Gastrocnemius medialis (tissue), 4 donors: ENCODE measurements around the gene BPGM. TPM values are rescaled to one million over a fixed set of nuclear protein-coding genes. Genes with fewer than 3 reads are reported as not detected.
A peak's percentile ranks its signal among the peaks of the same experiment; 100 is the strongest.

ENCODE experiments used
- ATAC-seq, 2 donors: fragments of 150-250 bp; one replicate each; pipeline ENCODE4 v1.9.1; 2016
- DNase-seq, 2 donors: peaks; one replicate each; pipeline ENCODE4 v3.0.0-alpha.2; 2019
- H3K27ac ChIP-seq, 4 donors: fragments of 200-600 bp; sonication (generic); 1 replicate in 1 of 4; 2 replicates in 3 of 4; pipeline ENCODE4 v1.5.1; 2016 to 2018; ENCODE audit warnings: mild to moderate bottlenecking in 2 of 4, moderate library complexity in 1 of 4
- H3K27me3 ChIP-seq, 3 donors: fragments of 200-600 bp; sonication (generic) in 2 of 3; 1 replicate in 1 of 3; 2 replicates in 2 of 3; pipeline versions ENCODE4 v1.5.1 to v1.6.0; 2016 to 2019; ENCODE audit warnings: mild to moderate bottlenecking in 1 of 3, moderate library complexity in 1 of 3
- H3K36me3 ChIP-seq, 2 donors: fragments of 200-600 bp; sonication (generic) in 1 of 2; one replicate each; pipeline ENCODE4 v1.5.1; 2017 to 2018
- H3K4me1 ChIP-seq, 2 donors: fragments of 200-600 bp; sonication (generic) in 1 of 2; one replicate each; pipeline ENCODE4 v1.5.1; 2016 to 2017; ENCODE audit warnings: mild to moderate bottlenecking in 2 of 2
- H3K4me3 ChIP-seq, 4 donors: fragments of 200-600 bp; sonication (generic) in 3 of 4; 1 replicate in 1 of 4; 2 replicates in 3 of 4; pipeline ENCODE4 v1.5.1; 2016 to 2019; ENCODE audit warnings: mild to moderate bottlenecking in 2 of 4
- H3K9me3 ChIP-seq, 3 donors: fragments of 200-600 bp; sonication (generic) in 2 of 3; 1 replicate in 1 of 3; 2 replicates in 2 of 3; pipeline ENCODE4 v1.5.1; 2016 to 2019
- CTCF ChIP-seq, 5 experiments: fragments of 450-650 bp in 3 of 5; fragments of 200-600 bp in 2 of 5; sonication (generic) in 2 of 5; IDR thresholded peaks in 4 of 5; conservative IDR thresholded peaks in 1 of 5; 1 replicate in 4 of 5; 2 replicates in 1 of 5; pipeline ENCODE4 v1.5.1; 2016 to 2019; ENCODE audit warnings: antibody characterized with exemption in 5 of 5, mild to moderate bottlenecking in 3 of 5, moderate library complexity in 3 of 5
- POLR2A ChIP-seq, 2 donors: fragments of 450-650 bp; IDR thresholded peaks; one replicate each; pipeline ENCODE4 v1.6.1; 2017; ENCODE audit warnings: antibody characterized with exemption in 2 of 2, mild to moderate bottlenecking in 2 of 2, moderate library complexity in 2 of 2
- in situ Hi-C, 4 donors: fragments of 200-750 bp; cut with MboI; loops; one replicate each; pipeline versions ENCODE4 v1.15.0 to v1.8.0; 2017; ENCODE audit warnings: low sequenced_read_pairs in 4 of 4
- intact Hi-C: fragments of 100-400 bp; cut with DNase I; formaldehyde crosslinking; loops from one replicate; pipeline ENCODE4 v1.15.1; 2023; ENCODE audit warnings: low total_unique reads
- total RNA-seq, 4 donors: library from RNA; depleted of rRNA; stranded (reverse); fragments of >200 nt; gene quantifications; one replicate each; pipeline versions ENCODE4 v1.1.0 to v1.2.3, GENCODE V29; 2016

BPGM gene
- 10 to 100 TPM; 11.3 to 24.5 (median 13.6) TPM for total RNA-seq

DNA sequence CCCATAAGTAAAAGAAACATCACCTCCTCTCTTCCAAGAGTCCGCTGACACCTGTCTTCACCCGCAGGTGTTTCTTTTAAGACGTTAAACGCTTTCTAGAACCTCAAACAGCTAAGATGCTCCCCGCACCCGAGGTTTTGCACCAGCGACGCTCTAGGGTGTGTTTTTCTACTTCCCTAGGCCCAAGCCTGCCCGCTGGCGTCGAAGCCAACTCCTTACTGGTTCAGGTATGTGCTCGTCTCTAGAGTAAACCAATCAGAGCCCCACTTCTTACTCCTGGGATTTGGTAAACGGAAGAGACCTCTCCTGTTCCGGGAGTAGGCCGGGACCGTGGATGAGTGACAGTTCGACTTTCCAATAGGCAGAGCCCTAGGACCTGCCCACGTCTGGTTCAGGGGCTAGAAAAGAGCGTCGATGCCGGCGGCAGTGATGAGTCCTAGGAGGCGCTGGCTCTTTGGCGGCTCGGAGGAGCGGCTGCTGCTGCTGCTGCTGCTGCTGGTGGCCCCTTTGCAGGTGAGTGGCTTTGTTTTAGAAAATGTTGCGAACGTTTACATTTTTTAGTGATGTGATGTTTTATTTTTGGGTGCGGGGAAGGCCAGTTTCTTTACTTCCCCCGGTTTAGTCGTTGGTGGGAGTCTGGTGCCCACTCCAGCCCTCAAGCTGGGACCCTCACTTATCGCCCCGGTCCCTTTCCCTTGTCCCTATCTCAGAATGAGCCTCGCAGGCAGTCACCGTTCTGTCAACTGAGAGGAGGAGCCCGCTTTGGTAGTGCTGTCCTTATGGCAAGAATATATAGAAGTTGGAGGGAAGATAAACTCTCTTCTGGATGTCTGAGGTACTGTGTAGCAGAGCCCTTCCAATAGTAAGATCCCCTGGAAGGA, at the start of gene BPGM:
BPGM (plus strand) TSS at position 429 of the 881 bp plus-strand sequence. CDS start 14,655 bp downstream, outside the sequence.
- Histone ChIP-seq H3K4me1 (peaks cover 17 to 20% of the 10 kb centered on the region in 2 donors), H3K36me3 (no peaks in the 10 kb centered on the region), H3K9me3 (no peaks in the 10 kb centered on the region), H3K27me3 (no peaks in the 10 kb centered on the region), H3K27ac (peak within 1 kb of the TSS; percentile 81 to 89 (median 85)), H3K4me3 (peak within 1 kb of the TSS; percentile 61 to 85 (median 76))
- intact Hi-C loops: loop anchor here (1.0 to 10.0 kb wide), 5 partner anchors 99 to 908 kb away; partner anchors contain the start of genes AKR1B1, AKR1B15, NUP205 and WDR91
- peak in 1 of 5 experiments; percentile 10 for TF ChIP-seq CTCF (IDR thresholded peaks at IDR 0.05 in 4 of 5, conservative IDR thresholded peaks at IDR 0.05 in 1 of 5)
- peak; percentile 89 to 98 for TF ChIP-seq POLR2A (IDR thresholded peaks at IDR 0.05)
- ATAC-seq (peak; percentile 100), DNase-seq (peak; percentile 98 to 99)
- in situ Hi-C loops: no loop called here

GRCh38 chr7:134599371-134599770, 47.3 kb upstream of the BPGM start:
- Histone ChIP-seq H3K4me3 (no peak overlapping the region), H3K36me3 (no peaks in the 10 kb centered on the region), H3K27me3 (no peaks in the 10 kb centered on the region), H3K27ac (no peak overlapping the region), H3K9me3 (no peaks in the 10 kb centered on the region), H3K4me1 (peaks cover 0 to 1% of the 10 kb centered on the region in 2 donors)
- in situ Hi-C loops: no loop called here
- ATAC-seq (no peak), DNase-seq (no peak)
- intact Hi-C loops: no loop called here
- TF ChIP-seq POLR2A (IDR thresholded peaks at IDR 0.05) (no peak), CTCF (IDR thresholded peaks at IDR 0.05 in 4 of 5, conservative IDR thresholded peaks at IDR 0.05 in 1 of 5) (no peak)

- H3K36me3 ChIP-seq: no peaks in the 10 kb centered on the region
- no peak for TF ChIP-seq CTCF (IDR thresholded peaks at IDR 0.05 in 4 of 5, conservative IDR thresholded peaks at IDR 0.05 in 1 of 5)
- TF ChIP-seq POLR2A (IDR thresholded peaks at IDR 0.05): no peak
- intact Hi-C loops (no loop called here), in situ Hi-C loops (loop anchor here in 3 of 4 donors (5.0 to 25.0 kb wide), 5 partner anchors 49 to 169 kb away; no protein-coding TSS in a partner anchor)
- ATAC-seq (no peak), DNase-seq (no peak)
- H3K4me1 ChIP-seq: no peaks in the 10 kb centered on the region
- H3K27me3 ChIP-seq: no peaks in the 10 kb centered on the region
- H3K27ac ChIP-seq: no peak overlapping the region
- no peak overlapping the region for H3K4me3 ChIP-seq
- no peaks in the 10 kb centered on the region for H3K9me3 ChIP-seq
These were observed 45.2 kb upstream of the BPGM start for GRCh38 chr7:134601459-134601858.

GRCh38 chr7:134602881-134603451, 43.7 kb upstream of the BPGM start:
- Histone ChIP-seq H3K27me3 (no peaks in the 10 kb centered on the region), H3K27ac (peak overlapping the region in 2 of 4 donors; percentile 31 to 39), H3K4me1 (no peaks in the 10 kb centered on the region), H3K36me3 (no peaks in the 10 kb centered on the region), H3K9me3 (no peaks in the 10 kb centered on the region), H3K4me3 (peak overlapping the region; percentile 4 to 32 (median 12))
- ATAC-seq (peak in 1 of 2 donors; percentile 10), DNase-seq (no peak)
- TF ChIP-seq CTCF (IDR thresholded peaks at IDR 0.05 in 4 of 5, conservative IDR thresholded peaks at IDR 0.05 in 1 of 5) (no peak), POLR2A (IDR thresholded peaks at IDR 0.05) (no peak)
- intact Hi-C loops (no loop called here), in situ Hi-C loops (loop anchor here in 3 of 4 donors (5.0 to 25.0 kb wide), 5 partner anchors 51 to 171 kb away; no protein-coding TSS in a partner anchor)
